ENCODE data around the gene VPS13C. TPM values are rescaled to one million over a fixed set of nuclear protein-coding genes. Genes with fewer than 3 reads are reported as not detected.

VPS13C gene
- total RNA-seq, 1 donor from 2014 or later: 73.6 TPM

GRCh38 chr15:61997786-61998185 is 62.5 kb downstream of the VPS13C start:
- H3K36me3 ChIP-seq (ENCODE audit: control insufficient read depth in 3 of 3, insufficient read depth in 3 of 3, low read length in 3 of 3): no peaks in the 10 kb centered on the region
- H3K4me1 ChIP-seq (ENCODE audit: control insufficient read depth in 3 of 3, insufficient read depth in 3 of 3, low read length in 3 of 3): no peaks in the 10 kb centered on the region
- H3K9ac ChIP-seq (ENCODE audit: low read depth in 1 of 3, low read length in 3 of 3): no peak overlapping the region
- H3K4me3 ChIP-seq (ENCODE audit: low read length in 3 of 3): no peak overlapping the region
- H3K9me3 ChIP-seq (ENCODE audit: control insufficient read depth in 3 of 3, low read length in 3 of 3): no peaks in the 10 kb centered on the region
- no peak overlapping the region for H3K27ac ChIP-seq (ENCODE audit: low read depth, low read length)
- no peaks in the 10 kb centered on the region for H3K27me3 ChIP-seq (ENCODE audit: control insufficient read depth in 3 of 3, insufficient read depth in 3 of 3, low read length in 3 of 3)

- Histone ChIP-seq H3K4me3 (ENCODE audit: low read length in 3 of 3) (no peak overlapping the region), H3K27me3 (ENCODE audit: control insufficient read depth in 3 of 3, insufficient read depth in 3 of 3, low read length in 3 of 3) (no peaks in the 10 kb centered on the region), H3K4me1 (ENCODE audit: control insufficient read depth in 3 of 3, insufficient read depth in 3 of 3, low read length in 3 of 3) (no peaks in the 10 kb centered on the region), H3K9ac (ENCODE audit: low read depth in 1 of 3, low read length in 3 of 3) (no peak overlapping the region), H3K27ac (ENCODE audit: low read depth, low read length) (no peak overlapping the region), H3K36me3 (ENCODE audit: control insufficient read depth in 3 of 3, insufficient read depth in 3 of 3, low read length in 3 of 3) (no peaks in the 10 kb centered on the region), H3K9me3 (ENCODE audit: control insufficient read depth in 3 of 3, low read length in 3 of 3) (no peaks in the 10 kb centered on the region)
Observed at GRCh38 chr15:61996056-61996635, 64.1 kb downstream of the VPS13C start.

- Histone ChIP-seq H3K9me3 (ENCODE audit: control insufficient read depth in 3 of 3, low read length in 3 of 3) (no peaks in the 10 kb centered on the region), H3K27ac (ENCODE audit: low read depth, low read length) (no peak overlapping the region), H3K9ac (ENCODE audit: low read depth in 1 of 3, low read length in 3 of 3) (no peak overlapping the region), H3K4me3 (ENCODE audit: low read length in 3 of 3) (no peak overlapping the region), H3K36me3 (ENCODE audit: control insufficient read depth in 3 of 3, insufficient read depth in 3 of 3, low read length in 3 of 3) (peaks cover 0 to 4% (median 4%) of the 10 kb centered on the region in 3 donors), H3K4me1 (ENCODE audit: control insufficient read depth in 3 of 3, insufficient read depth in 3 of 3, low read length in 3 of 3) (no peaks in the 10 kb centered on the region), H3K27me3 (ENCODE audit: control insufficient read depth in 3 of 3, insufficient read depth in 3 of 3, low read length in 3 of 3) (no peaks in the 10 kb centered on the region)
Observed at GRCh38 chr15:61994216-61994615, 66.0 kb downstream of the VPS13C start.

GRCh38 chr15:61992518-61992917 is 67.7 kb downstream of the VPS13C start:
- no peaks in the 10 kb centered on the region for H3K9me3 ChIP-seq (ENCODE audit: control insufficient read depth in 3 of 3, low read length in 3 of 3)
- H3K27ac ChIP-seq (ENCODE audit: low read depth, low read length): no peak overlapping the region
- no peak overlapping the region for H3K9ac ChIP-seq (ENCODE audit: low read depth in 1 of 3, low read length in 3 of 3)
- peaks cover 0 to 8% (median 5%) of the 10 kb centered on the region in 3 donors for H3K36me3 ChIP-seq (ENCODE audit: control insufficient read depth in 3 of 3, insufficient read depth in 3 of 3, low read length in 3 of 3)
- no peak overlapping the region for H3K4me3 ChIP-seq (ENCODE audit: low read length in 3 of 3)
- H3K4me1 ChIP-seq (ENCODE audit: control insufficient read depth in 3 of 3, insufficient read depth in 3 of 3, low read length in 3 of 3): no peaks in the 10 kb centered on the region
- H3K27me3 ChIP-seq (ENCODE audit: control insufficient read depth in 3 of 3, insufficient read depth in 3 of 3, low read length in 3 of 3): no peaks in the 10 kb centered on the region

- H3K9me3 ChIP-seq (ENCODE audit: control insufficient read depth in 3 of 3, low read length in 3 of 3): no peaks in the 10 kb centered on the region
- H3K4me1 ChIP-seq (ENCODE audit: control insufficient read depth in 3 of 3, insufficient read depth in 3 of 3, low read length in 3 of 3): no peaks in the 10 kb centered on the region
- peaks cover 0 to 8% (median 5%) of the 10 kb centered on the region in 3 donors for H3K36me3 ChIP-seq (ENCODE audit: control insufficient read depth in 3 of 3, insufficient read depth in 3 of 3, low read length in 3 of 3)
- H3K9ac ChIP-seq (ENCODE audit: low read depth in 1 of 3, low read length in 3 of 3): no peak overlapping the region
- no peak overlapping the region for H3K4me3 ChIP-seq (ENCODE audit: low read length in 3 of 3)
- H3K27me3 ChIP-seq (ENCODE audit: control insufficient read depth in 3 of 3, insufficient read depth in 3 of 3, low read length in 3 of 3): no peaks in the 10 kb centered on the region
- no peak overlapping the region for H3K27ac ChIP-seq (ENCODE audit: low read depth, low read length)
Observed at GRCh38 chr15:61989667-61990066, 70.6 kb downstream of the VPS13C start.

- H3K27me3 ChIP-seq (ENCODE audit: control insufficient read depth in 3 of 3, insufficient read depth in 3 of 3, low read length in 3 of 3): no peaks in the 10 kb centered on the region
- peaks cover 0 to 17% (median 13%) of the 10 kb centered on the region in 3 donors for H3K36me3 ChIP-seq (ENCODE audit: control insufficient read depth in 3 of 3, insufficient read depth in 3 of 3, low read length in 3 of 3)
- H3K4me1 ChIP-seq (ENCODE audit: control insufficient read depth in 3 of 3, insufficient read depth in 3 of 3, low read length in 3 of 3): no peaks in the 10 kb centered on the region
- no peak overlapping the region for H3K27ac ChIP-seq (ENCODE audit: low read depth, low read length)
- no peaks in the 10 kb centered on the region for H3K9me3 ChIP-seq (ENCODE audit: control insufficient read depth in 3 of 3, low read length in 3 of 3)
- H3K9ac ChIP-seq (ENCODE audit: low read depth in 1 of 3, low read length in 3 of 3): no peak overlapping the region
- no peak overlapping the region for H3K4me3 ChIP-seq (ENCODE audit: low read length in 3 of 3)
Observed at GRCh38 chr15:61987824-61988223, 72.4 kb downstream of the VPS13C start.

- Histone ChIP-seq H3K27ac (ENCODE audit: low read depth, low read length) (no peak overlapping the region), H3K4me3 (ENCODE audit: low read length in 3 of 3) (no peak overlapping the region), H3K4me1 (ENCODE audit: control insufficient read depth in 3 of 3, insufficient read depth in 3 of 3, low read length in 3 of 3) (peaks cover 0 to 7% (median 0%) of the 10 kb centered on the region in 3 donors), H3K36me3 (ENCODE audit: control insufficient read depth in 3 of 3, insufficient read depth in 3 of 3, low read length in 3 of 3) (peaks cover 0 to 17% (median 16%) of the 10 kb centered on the region in 3 donors), H3K9ac (ENCODE audit: low read depth in 1 of 3, low read length in 3 of 3) (no peak overlapping the region), H3K9me3 (ENCODE audit: control insufficient read depth in 3 of 3, low read length in 3 of 3) (no peaks in the 10 kb centered on the region), H3K27me3 (ENCODE audit: control insufficient read depth in 3 of 3, insufficient read depth in 3 of 3, low read length in 3 of 3) (no peaks in the 10 kb centered on the region)
Observed at GRCh38 chr15:61983081-61983480, 77.2 kb downstream of the VPS13C start.

GRCh38 chr15:61978225-61978624 is 82.0 kb downstream of the VPS13C start:
- Histone ChIP-seq H3K27ac (ENCODE audit: low read depth, low read length) (peak overlapping the region; percentile 73), H3K4me1 (ENCODE audit: control insufficient read depth in 3 of 3, insufficient read depth in 3 of 3, low read length in 3 of 3) (peaks cover 7 to 11% (median 8%) of the 10 kb centered on the region in 3 donors), H3K27me3 (ENCODE audit: control insufficient read depth in 3 of 3, insufficient read depth in 3 of 3, low read length in 3 of 3) (no peaks in the 10 kb centered on the region), H3K36me3 (ENCODE audit: control insufficient read depth in 3 of 3, insufficient read depth in 3 of 3, low read length in 3 of 3) (peaks cover 0 to 9% (median 6%) of the 10 kb centered on the region in 3 donors), H3K9ac (ENCODE audit: low read depth in 1 of 3, low read length in 3 of 3) (no peak overlapping the region), H3K9me3 (ENCODE audit: control insufficient read depth in 3 of 3, low read length in 3 of 3) (no peaks in the 10 kb centered on the region), H3K4me3 (ENCODE audit: low read length in 3 of 3) (no peak overlapping the region)

DNA sequence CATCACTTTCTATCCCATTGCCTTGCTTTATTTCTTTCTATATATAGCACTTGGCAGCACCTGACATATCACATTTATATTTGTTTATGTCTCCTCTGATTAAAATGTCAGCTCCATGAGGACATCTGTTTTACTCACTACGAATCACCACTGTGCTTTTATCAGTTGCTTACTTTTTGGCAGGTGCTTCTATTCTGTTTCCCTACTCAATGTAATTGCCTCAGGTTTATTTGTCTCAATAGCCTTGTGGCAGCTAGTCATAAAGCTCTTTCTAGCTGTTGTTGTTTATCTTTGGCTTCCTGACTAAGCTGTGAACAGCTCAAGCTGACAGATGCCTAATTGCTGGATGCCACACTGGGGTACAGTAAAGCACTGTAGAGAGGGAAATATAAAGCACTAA is 85.5 kb downstream of the VPS13C start:
- H3K27me3 ChIP-seq (ENCODE audit: control insufficient read depth in 3 of 3, insufficient read depth in 3 of 3, low read length in 3 of 3): no peaks in the 10 kb centered on the region
- peak overlapping the region in 1 of 3 donors; percentile 13 for H3K4me3 ChIP-seq (ENCODE audit: low read length in 3 of 3)
- peaks cover 3 to 23% (median 10%) of the 10 kb centered on the region in 3 donors for H3K36me3 ChIP-seq (ENCODE audit: control insufficient read depth in 3 of 3, insufficient read depth in 3 of 3, low read length in 3 of 3)
- H3K9ac ChIP-seq (ENCODE audit: low read depth in 1 of 3, low read length in 3 of 3): peak overlapping the region; percentile 16 to 43 (median 29)
- peaks cover 7 to 11% (median 8%) of the 10 kb centered on the region in 3 donors for H3K4me1 ChIP-seq (ENCODE audit: control insufficient read depth in 3 of 3, insufficient read depth in 3 of 3, low read length in 3 of 3)
- H3K9me3 ChIP-seq (ENCODE audit: control insufficient read depth in 3 of 3, low read length in 3 of 3): no peaks in the 10 kb centered on the region
- peak overlapping the region; percentile 91 for H3K27ac ChIP-seq (ENCODE audit: low read depth, low read length)

GRCh38 chr15:61974118-61974517 is 86.1 kb downstream of the VPS13C start:
- Histone ChIP-seq H3K9ac (ENCODE audit: low read depth in 1 of 3, low read length in 3 of 3) (peak overlapping the region in 2 of 3 donors; percentile 23 to 28), H3K27ac (ENCODE audit: low read depth, low read length) (peak overlapping the region; percentile 91), H3K27me3 (ENCODE audit: control insufficient read depth in 3 of 3, insufficient read depth in 3 of 3, low read length in 3 of 3) (no peaks in the 10 kb centered on the region), H3K36me3 (ENCODE audit: control insufficient read depth in 3 of 3, insufficient read depth in 3 of 3, low read length in 3 of 3) (peaks cover 3 to 24% (median 10%) of the 10 kb centered on the region in 3 donors), H3K4me3 (ENCODE audit: low read length in 3 of 3) (no peak overlapping the region), H3K9me3 (ENCODE audit: control insufficient read depth in 3 of 3, low read length in 3 of 3) (no peaks in the 10 kb centered on the region), H3K4me1 (ENCODE audit: control insufficient read depth in 3 of 3, insufficient read depth in 3 of 3, low read length in 3 of 3) (peaks cover 7 to 11% (median 8%) of the 10 kb centered on the region in 3 donors)

All from skeletal muscle tissue (tissue), 4 donors.